K562 (cell line): ENCODE data around the gene ADM5. TPM values are rescaled to one million over a fixed set of nuclear protein-coding genes. Genes with fewer than 3 reads are reported as not detected.
A peak's percentile ranks its signal among the peaks of the same experiment; 100 is the strongest.

ENCODE experiments used
- BHLHE40 ChIP-seq: IDR thresholded peaks from 2 replicates; pipeline ENCODE4 v1.6.1; 2011; ENCODE audit warnings: low read length, improper control_type of control experiment
- DMBX1 ChIP-seq: fragments of 250-450 bp; sonication (Bioruptor Pico); IDR thresholded peaks from 2 replicates; pipeline ENCODE4 v1.8.0; 2022; ENCODE audit warnings: inconsistent platforms, mild to moderate bottlenecking, moderate library complexity, borderline replicate concordance
- ERF ChIP-seq: fragments of 450-650 bp; formaldehyde crosslinking; IDR thresholded peaks from 2 replicates; pipeline ENCODE4 v1.4.0; 2020; ENCODE audit warnings: mild to moderate bottlenecking, mixed read lengths
- ETV6 ChIP-seq, 3 experiments: fragments of 150-350 bp in 1 of 3; sonication (generic) in 1 of 3; formaldehyde crosslinking in 1 of 3; IDR thresholded peaks; 2 replicates each; pipeline versions ENCODE4 v1.6.1 to v1.8.0; 2014 to 2022; ENCODE audit warnings: borderline replicate concordance in 2 of 3, low read depth in 2 of 3, antibody characterized with exemption in 1 of 3, low read length in 1 of 3, mild to moderate bottlenecking in 1 of 3, missing genetic modification reagents in 1 of 3
- HOXB6 ChIP-seq: fragments of 250-450 bp; sonication (Bioruptor Pico); IDR thresholded peaks from 2 replicates; pipeline ENCODE4 v1.5.1; 2022; ENCODE audit warnings: mild to moderate bottlenecking, borderline replicate concordance
- KLF16 ChIP-seq: IDR thresholded peaks from 2 replicates; pipeline ENCODE4 v1.6.1; 2016; ENCODE audit warnings: antibody characterized with exemption
- KLF6 ChIP-seq: fragments of 250-450 bp; sonication (Bioruptor Pico); IDR thresholded peaks from 2 replicates; pipeline ENCODE4 v1.4.0; 2020; ENCODE audit warnings: mild to moderate bottlenecking, moderate library complexity, borderline replicate concordance
- PRPF4 ChIP-seq: fragments of 200-400 bp; formaldehyde crosslinking; IDR thresholded peaks from one replicate; pipeline ENCODE4 v1.6.1; 2017; ENCODE audit warnings: low read length, low read depth, mild to moderate bottlenecking; ENCODE audit not compliant: insufficient read depth, poor library complexity, severe bottlenecking
- SMAD3 ChIP-seq: fragments of 450-650 bp; formaldehyde crosslinking; conservative IDR thresholded peaks from 2 replicates; pipeline ENCODE4 v1.4.0; 2020; ENCODE audit warnings: mild to moderate bottlenecking
- SMC3 ChIP-seq: conservative IDR thresholded peaks from 2 replicates; pipeline ENCODE4 v1.6.1; 2011; ENCODE audit warnings: low read depth, low read length, improper control_type of control experiment; ENCODE audit not compliant: insufficient read depth
- TFAM ChIP-seq: fragments of 250-450 bp; sonication (Bioruptor Pico); conservative IDR thresholded peaks from 2 replicates; pipeline ENCODE4 v1.5.0; 2021; ENCODE audit warnings: mild to moderate bottlenecking, moderate library complexity
- ZBTB17 ChIP-seq: fragments of 450-650 bp; formaldehyde crosslinking; IDR thresholded peaks from 2 replicates; pipeline ENCODE4 v1.4.0; 2020; ENCODE audit warnings: mild to moderate bottlenecking
- ZFP30 ChIP-seq: fragments of 250-450 bp; sonication (Bioruptor Pico); IDR thresholded peaks from 2 replicates; pipeline ENCODE4 v1.8.0; 2022; ENCODE audit warnings: moderate library complexity, mild to moderate bottlenecking, inconsistent platforms, borderline replicate concordance
- ZNF212 ChIP-seq: fragments of 450-650 bp; formaldehyde crosslinking; IDR thresholded peaks from 2 replicates; pipeline ENCODE4 v1.4.0; 2020; ENCODE audit warnings: mild to moderate bottlenecking
- ZNF589 ChIP-seq: fragments of 200-800 bp; sonication (Bioruptor generic); IDR thresholded peaks from 2 replicates; pipeline ENCODE4 v1.6.1; 2016; ENCODE audit warnings: low read depth, missing genetic modification characterization, missing compliant biosample characterization
- polyA plus RNA-seq, 8 experiments: library from polyadenylated mRNA; depleted of rRNA in 4 of 8; stranded (reverse) in 5 of 8; unstranded in 3 of 8; fragments of >200 nt; fragmentation: Nextera tagmentation in 2 of 8; fragmentation: Illumina TruSeq in 1 of 8; extraction: Ambion mirVana in 2 of 8; extraction: Trizol in 1 of 8; gene quantifications; 2 replicates each; pipeline versions ENCODE4 v1.2.1 to v1.2.3, GENCODE V29; 2011 to 2014; ENCODE audit warnings: inconsistent platforms in 1 of 8, missing spikeins in 1 of 8
- total RNA-seq, 7 experiments: library from RNA; depleted of rRNA in 6 of 7; stranded (reverse); fragments of >200 nt in 6 of 7; fragmentation: Illumina TruSeq in 2 of 7; extraction: Trizol in 2 of 7; gene quantifications; 2 replicates each; pipeline versions ENCODE4 v1.2.1 to v1.2.3, GENCODE V29; 2011 to 2021; ENCODE audit warnings: low replicate concordance in 1 of 7
- TF ChIP-seq, protein P1 (sequence below): sonication (generic); formaldehyde crosslinking; IDR thresholded peaks from 2 replicates; pipeline ENCODE4 v1.8.0; 2022; ENCODE audit warnings: mild to moderate bottlenecking, missing genetic modification reagents
- TF ChIP-seq, protein P2 (sequence below): fragments of 250-450 bp; sonication (Bioruptor Pico); IDR thresholded peaks from 2 replicates; pipeline ENCODE4 v1.8.0; 2022; ENCODE audit warnings: inconsistent platforms
- TF ChIP-seq, protein P3 (sequence below): fragments of 250-450 bp; sonication (Bioruptor Pico); IDR thresholded peaks from 2 replicates; pipeline ENCODE4 v1.4.0; 2020; ENCODE audit warnings: mild to moderate bottlenecking, moderate library complexity
- TF ChIP-seq, protein P4 (sequence below): fragments of 250-450 bp; sonication (Bioruptor Pico); IDR thresholded peaks from 2 replicates; pipeline ENCODE4 v1.8.0; 2022; ENCODE audit warnings: inconsistent platforms, mild to moderate bottlenecking, moderate library complexity, borderline replicate concordance

ADM5 gene
- total and polyA plus RNA-seq, 9 of the 15 experiments (the other 6 are each of a cell fraction or from before 2014, with no cell fraction given), result 0.13 to 8.4 (median 2.0) TPM; not detected in 1

DNA sequence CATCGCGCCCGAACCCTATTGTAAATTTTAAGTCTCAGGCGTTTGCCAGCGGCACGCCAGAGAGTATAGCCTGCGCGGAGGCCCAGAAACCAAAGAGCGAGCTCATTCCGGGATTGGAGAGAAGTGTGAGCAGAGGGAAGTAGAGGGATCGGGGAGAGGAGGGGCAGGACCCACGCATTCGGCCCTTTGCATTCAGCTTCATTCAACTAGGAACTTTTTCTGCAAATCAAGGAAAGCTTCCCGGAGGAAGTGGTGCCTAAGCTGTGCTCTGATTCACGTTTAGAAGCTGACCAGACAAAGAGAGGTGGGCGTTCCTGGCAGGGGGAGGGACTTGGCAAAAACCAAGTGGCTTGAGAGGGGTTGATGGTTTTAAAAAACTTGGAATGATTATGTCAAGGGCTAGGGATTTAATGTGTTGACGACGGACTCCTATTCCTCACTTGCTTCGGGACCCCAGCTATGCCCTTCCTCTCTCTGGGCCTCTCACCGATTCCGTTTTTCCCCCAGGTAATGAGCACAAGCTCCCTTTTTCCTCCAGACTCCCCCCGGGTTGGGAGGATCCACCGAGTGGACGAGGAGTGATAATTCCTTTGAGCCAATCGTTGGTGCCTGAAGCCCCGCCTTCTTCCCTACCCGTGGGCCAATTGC, 13.1 kb upstream of the ADM5 start (continued):
- TF ChIP-seq, protein P1, sequence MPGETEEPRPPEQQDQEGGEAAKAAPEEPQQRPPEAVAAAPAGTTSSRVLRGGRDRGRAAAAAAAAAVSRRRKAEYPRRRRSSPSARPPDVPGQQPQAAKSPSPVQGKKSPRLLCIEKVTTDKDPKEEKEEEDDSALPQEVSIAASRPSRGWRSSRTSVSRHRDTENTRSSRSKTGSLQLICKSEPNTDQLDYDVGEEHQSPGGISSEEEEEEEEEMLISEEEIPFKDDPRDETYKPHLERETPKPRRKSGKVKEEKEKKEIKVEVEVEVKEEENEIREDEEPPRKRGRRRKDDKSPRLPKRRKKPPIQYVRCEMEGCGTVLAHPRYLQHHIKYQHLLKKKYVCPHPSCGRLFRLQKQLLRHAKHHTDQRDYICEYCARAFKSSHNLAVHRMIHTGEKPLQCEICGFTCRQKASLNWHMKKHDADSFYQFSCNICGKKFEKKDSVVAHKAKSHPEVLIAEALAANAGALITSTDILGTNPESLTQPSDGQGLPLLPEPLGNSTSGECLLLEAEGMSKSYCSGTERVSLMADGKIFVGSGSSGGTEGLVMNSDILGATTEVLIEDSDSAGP (CRISPR knock-in tag), result no peak
- TF ChIP-seq, protein P2, sequence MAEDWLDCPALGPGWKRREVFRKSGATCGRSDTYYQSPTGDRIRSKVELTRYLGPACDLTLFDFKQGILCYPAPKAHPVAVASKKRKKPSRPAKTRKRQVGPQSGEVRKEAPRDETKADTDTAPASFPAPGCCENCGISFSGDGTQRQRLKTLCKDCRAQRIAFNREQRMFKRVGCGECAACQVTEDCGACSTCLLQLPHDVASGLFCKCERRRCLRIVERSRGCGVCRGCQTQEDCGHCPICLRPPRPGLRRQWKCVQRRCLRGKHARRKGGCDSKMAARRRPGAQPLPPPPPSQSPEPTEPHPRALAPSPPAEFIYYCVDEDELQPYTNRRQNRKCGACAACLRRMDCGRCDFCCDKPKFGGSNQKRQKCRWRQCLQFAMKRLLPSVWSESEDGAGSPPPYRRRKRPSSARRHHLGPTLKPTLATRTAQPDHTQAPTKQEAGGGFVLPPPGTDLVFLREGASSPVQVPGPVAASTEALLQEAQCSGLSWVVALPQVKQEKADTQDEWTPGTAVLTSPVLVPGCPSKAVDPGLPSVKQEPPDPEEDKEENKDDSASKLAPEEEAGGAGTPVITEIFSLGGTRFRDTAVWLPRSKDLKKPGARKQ (CRISPR knock-in tag), result no peak
- TF ChIP-seq, protein P3, sequence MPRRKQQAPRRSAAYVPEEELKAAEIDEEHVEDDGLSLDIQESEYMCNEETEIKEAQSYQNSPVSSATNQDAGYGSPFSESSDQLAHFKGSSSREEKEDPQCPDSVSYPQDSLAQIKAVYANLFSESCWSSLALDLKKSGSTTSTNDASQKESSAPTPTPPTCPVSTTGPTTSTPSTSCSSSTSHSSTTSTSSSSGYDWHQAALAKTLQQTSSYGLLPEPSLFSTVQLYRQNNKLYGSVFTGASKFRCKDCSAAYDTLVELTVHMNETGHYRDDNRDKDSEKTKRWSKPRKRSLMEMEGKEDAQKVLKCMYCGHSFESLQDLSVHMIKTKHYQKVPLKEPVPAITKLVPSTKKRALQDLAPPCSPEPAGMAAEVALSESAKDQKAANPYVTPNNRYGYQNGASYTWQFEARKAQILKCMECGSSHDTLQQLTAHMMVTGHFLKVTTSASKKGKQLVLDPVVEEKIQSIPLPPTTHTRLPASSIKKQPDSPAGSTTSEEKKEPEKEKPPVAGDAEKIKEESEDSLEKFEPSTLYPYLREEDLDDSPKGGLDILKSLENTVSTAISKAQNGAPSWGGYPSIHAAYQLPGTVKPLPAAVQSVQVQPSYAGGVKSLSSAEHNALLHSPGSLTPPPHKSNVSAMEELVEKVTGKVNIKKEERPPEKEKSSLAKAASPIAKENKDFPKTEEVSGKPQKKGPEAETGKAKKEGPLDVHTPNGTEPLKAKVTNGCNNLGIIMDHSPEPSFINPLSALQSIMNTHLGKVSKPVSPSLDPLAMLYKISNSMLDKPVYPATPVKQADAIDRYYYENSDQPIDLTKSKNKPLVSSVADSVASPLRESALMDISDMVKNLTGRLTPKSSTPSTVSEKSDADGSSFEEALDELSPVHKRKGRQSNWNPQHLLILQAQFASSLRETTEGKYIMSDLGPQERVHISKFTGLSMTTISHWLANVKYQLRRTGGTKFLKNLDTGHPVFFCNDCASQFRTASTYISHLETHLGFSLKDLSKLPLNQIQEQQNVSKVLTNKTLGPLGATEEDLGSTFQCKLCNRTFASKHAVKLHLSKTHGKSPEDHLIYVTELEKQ (CRISPR knock-in tag), result no peak
- no peak for TF ChIP-seq SMAD3 (CRISPR knock-in tag)
- peak; percentile 94 for TF ChIP-seq BHLHE40
- no peak for TF ChIP-seq ZNF589 (CRISPR knock-in tag)
- no peak for TF ChIP-seq ZNF212 (CRISPR knock-in tag)
- TF ChIP-seq DMBX1 (CRISPR knock-in tag), result no peak
- TF ChIP-seq SMC3, result no peak
- TF ChIP-seq ETV6 (IDR thresholded peaks at IDR 0.05; ENCODE audit: borderline replicate concordance in 1 of 2, low read depth in 2 of 2, low read length in 1 of 2), result no peak
- TF ChIP-seq ETV6 (CRISPR knock-in tag; IDR thresholded peaks at IDR 0.05; ENCODE audit: borderline replicate concordance), result 0 out of 2 replicates have a peak, but pooled peaks have one; percentile 52
- TF ChIP-seq HOXB6 (CRISPR knock-in tag), result no peak
- no peak for TF ChIP-seq ZFP30 (CRISPR knock-in tag)
- TF ChIP-seq KLF6 (CRISPR knock-in tag), result no peak
- no peak for TF ChIP-seq KLF16
- TF ChIP-seq, protein P4, sequence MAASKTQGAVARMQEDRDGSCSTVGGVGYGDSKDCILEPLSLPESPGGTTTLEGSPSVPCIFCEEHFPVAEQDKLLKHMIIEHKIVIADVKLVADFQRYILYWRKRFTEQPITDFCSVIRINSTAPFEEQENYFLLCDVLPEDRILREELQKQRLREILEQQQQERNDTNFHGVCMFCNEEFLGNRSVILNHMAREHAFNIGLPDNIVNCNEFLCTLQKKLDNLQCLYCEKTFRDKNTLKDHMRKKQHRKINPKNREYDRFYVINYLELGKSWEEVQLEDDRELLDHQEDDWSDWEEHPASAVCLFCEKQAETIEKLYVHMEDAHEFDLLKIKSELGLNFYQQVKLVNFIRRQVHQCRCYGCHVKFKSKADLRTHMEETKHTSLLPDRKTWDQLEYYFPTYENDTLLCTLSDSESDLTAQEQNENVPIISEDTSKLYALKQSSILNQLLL (CRISPR knock-in tag), result no peak
- TF ChIP-seq TFAM (CRISPR knock-in tag), result no peak
- TF ChIP-seq PRPF4, result no peak
- TF ChIP-seq ERF (CRISPR knock-in tag), result no peak
- no peak for TF ChIP-seq ZBTB17 (CRISPR knock-in tag)
